Muscle of leg (tissue), 11 donors: ENCODE data around the gene PAQR8. TPM values are rescaled to one million over a fixed set of nuclear protein-coding genes. Genes with fewer than 3 reads are reported as not detected.

Experiments used
- DNase-seq: peaks from one replicate; pipeline ENCODE4 v3.0.0; 2013
- H3K27ac ChIP-seq: one replicate; pipeline ENCODE4 v1.5.1; 2013; ENCODE audit warnings: mild to moderate bottlenecking, low read length, control low read depth
- H3K27me3 ChIP-seq: one replicate; pipeline ENCODE4 v1.6.1; 2013; ENCODE audit warnings: low read length; ENCODE audit not compliant: control insufficient read depth, insufficient read depth
- H3K36me3 ChIP-seq: one replicate; pipeline ENCODE4 v1.6.1; 2013; ENCODE audit warnings: low read length; ENCODE audit not compliant: control insufficient read depth, insufficient read depth
- H3K4me1 ChIP-seq: one replicate; pipeline ENCODE4 v1.6.1; 2013; ENCODE audit warnings: low read length; ENCODE audit not compliant: control insufficient read depth, insufficient read depth
- H3K4me3 ChIP-seq: one replicate; pipeline ENCODE4 v1.5.1; 2013; ENCODE audit warnings: low read length, control low read depth
- H3K9me3 ChIP-seq: replicated peaks from 2 replicates; pipeline ENCODE4 v1.6.1; 2013; ENCODE audit warnings: low read depth, low read length; ENCODE audit not compliant: control insufficient read depth
- WGBS: methylation state at CpG from one replicate; pipeline ENCODE4 v1.1.5; 2013; ENCODE audit warnings: missing lambda C conversion rate; ENCODE audit not compliant: insufficient coverage; 5-methylcytosine and 5-hydroxymethylcytosine counted together
- polyA plus RNA-seq, 8 donors: library from polyadenylated mRNA; unstranded; fragments of 120-200 nt; gene quantifications; one replicate each; pipeline versions ENCODE4 v1.2.1 to v1.2.3, GENCODE V29; 2013; ENCODE audit warnings: inconsistent platforms in 1 of 8, low replicate concordance in 1 of 8; ENCODE audit not compliant: insufficient read length in 8 of 8, insufficient read depth in 1 of 8
- total RNA-seq: library from RNA; stranded (reverse); fragments of 120-200 nt; gene quantifications from one replicate; pipeline ENCODE4 v1.2.4, GENCODE V29; 2013

PAQR8 gene
- total and polyA plus RNA-seq, 9 donors: 4.7 to 9.8 (median 6.7) TPM

GRCh38 chr6:52328303-52328662 is 33.7 kb upstream of the PAQR8 start:
- no peaks in the 10 kb centered on the region for H3K27me3 ChIP-seq
- no peak overlapping the region for H3K27ac ChIP-seq
- H3K4me1 ChIP-seq: no peaks in the 10 kb centered on the region
- no peaks in the 10 kb centered on the region for H3K9me3 ChIP-seq
- no peak overlapping the region for H3K4me3 ChIP-seq
- DNase-seq: no peak
- no CpG with 5 or more reads among the region's 2 CpGs for WGBS
- H3K36me3 ChIP-seq: no peaks in the 10 kb centered on the region

- Histone ChIP-seq H3K36me3 (no peaks in the 10 kb centered on the region), H3K9me3 (no peaks in the 10 kb centered on the region), H3K27ac (no peak overlapping the region), H3K27me3 (no peaks in the 10 kb centered on the region), H3K4me3 (no peak overlapping the region), H3K4me1 (no peaks in the 10 kb centered on the region)
- DNase-seq: no peak
- WGBS: 64% methylated on average over 1 of the region's 2 CpGs
Observed at GRCh38 chr6:52328729-52329128, 33.2 kb upstream of the PAQR8 start.

- Histone ChIP-seq H3K9me3 (no peaks in the 10 kb centered on the region), H3K27me3 (no peaks in the 10 kb centered on the region), H3K4me3 (no peak overlapping the region), H3K27ac (no peak overlapping the region), H3K4me1 (no peaks in the 10 kb centered on the region), H3K36me3 (no peaks in the 10 kb centered on the region)
- no peak for DNase-seq
- 67% methylated on average over 1 of the region's 2 CpGs for WGBS
Observed at GRCh38 chr6:52330470-52330869, 31.5 kb upstream of the PAQR8 start.

GRCh38 chr6:52331793-52332457 is 30.0 kb upstream of the PAQR8 start:
- Histone ChIP-seq H3K27me3 (no peaks in the 10 kb centered on the region), H3K4me1 (no peaks in the 10 kb centered on the region), H3K36me3 (no peaks in the 10 kb centered on the region), H3K4me3 (no peak overlapping the region), H3K9me3 (no peaks in the 10 kb centered on the region), H3K27ac (no peak overlapping the region)
- DNase-seq: no peak
- 80% methylated on average over 3 of the region's 4 CpGs for WGBS

- DNase-seq: no peak
- no peak overlapping the region for H3K4me3 ChIP-seq
- H3K27me3 ChIP-seq: no peaks in the 10 kb centered on the region
- 20% methylated on average over 1 of the region's 1 CpG for WGBS
- H3K27ac ChIP-seq: no peak overlapping the region
- no peaks in the 10 kb centered on the region for H3K9me3 ChIP-seq
- no peaks in the 10 kb centered on the region for H3K36me3 ChIP-seq
- H3K4me1 ChIP-seq: no peaks in the 10 kb centered on the region
Observed at GRCh38 chr6:52333840-52334200, 28.1 kb upstream of the PAQR8 start.

- H3K9me3 ChIP-seq: no peaks in the 10 kb centered on the region
- H3K4me3 ChIP-seq: no peak overlapping the region
- H3K36me3 ChIP-seq: no peaks in the 10 kb centered on the region
- H3K27me3 ChIP-seq: no peaks in the 10 kb centered on the region
- no peak overlapping the region for H3K27ac ChIP-seq
- H3K4me1 ChIP-seq: no peaks in the 10 kb centered on the region
- no peak for DNase-seq
Observed at GRCh38 chr6:52335576-52335975, 26.4 kb upstream of the PAQR8 start.

- Histone ChIP-seq H3K27me3 (no peaks in the 10 kb centered on the region), H3K4me3 (no peak overlapping the region), H3K9me3 (no peaks in the 10 kb centered on the region), H3K36me3 (no peaks in the 10 kb centered on the region), H3K4me1 (no peaks in the 10 kb centered on the region), H3K27ac (no peak overlapping the region)
- WGBS: 100% methylated on average over 2 of the region's 6 CpGs
- no peak for DNase-seq
Observed at GRCh38 chr6:52336919-52337561, 24.9 kb upstream of the PAQR8 start.

GRCh38 chr6:52337633-52338290 is 24.2 kb upstream of the PAQR8 start:
- H3K36me3 ChIP-seq: no peaks in the 10 kb centered on the region
- no peaks in the 10 kb centered on the region for H3K4me1 ChIP-seq
- no peak overlapping the region for H3K27ac ChIP-seq
- H3K9me3 ChIP-seq: no peaks in the 10 kb centered on the region
- no peak overlapping the region for H3K4me3 ChIP-seq
- no peaks in the 10 kb centered on the region for H3K27me3 ChIP-seq
- DNase-seq: no peak
- WGBS: 13% methylated on average over 1 of the region's 5 CpGs

- Histone ChIP-seq H3K4me1 (no peaks in the 10 kb centered on the region), H3K36me3 (no peaks in the 10 kb centered on the region), H3K27ac (no peak overlapping the region), H3K9me3 (no peaks in the 10 kb centered on the region), H3K4me3 (no peak overlapping the region), H3K27me3 (no peaks in the 10 kb centered on the region)
- no peak for DNase-seq
Observed at GRCh38 chr6:52340603-52340880, 21.4 kb upstream of the PAQR8 start.

- no peak overlapping the region for H3K27ac ChIP-seq
- no peak overlapping the region for H3K4me3 ChIP-seq
- WGBS: 100% methylated on average over 1 of the region's 2 CpGs
- no peaks in the 10 kb centered on the region for H3K36me3 ChIP-seq
- H3K4me1 ChIP-seq: no peaks in the 10 kb centered on the region
- H3K27me3 ChIP-seq: no peaks in the 10 kb centered on the region
- no peak for DNase-seq
- H3K9me3 ChIP-seq: no peaks in the 10 kb centered on the region
Observed at GRCh38 chr6:52341561-52342260, 20.2 kb upstream of the PAQR8 start.
